AG04449 (cell line): ENCODE data around the gene LRRFIP1.

ENCODE experiments used
- CTCF ChIA-PET: fragments of 350-600 bp; formaldehyde crosslinking; extraction: SDS; loops from one replicate; lab custom pipeline; 2021; ENCODE audit warnings: antibody characterized with exemption; lab: Yijun Ruan, JAX
- POLR2A ChIA-PET: fragments of 400-600, 350-600 bp; formaldehyde crosslinking; extraction: SDS; loops from one replicate; lab custom pipeline; 2020; ENCODE audit warnings: antibody characterized with exemption, inconsistent platforms; lab: Yijun Ruan, JAX
- DNase-seq: peaks from one replicate; pipeline ENCODE4 v3.0.0-alpha.2; 2010; ENCODE audit warnings: low read depth, low spot score
- H3K4me3 ChIP-seq: 2 replicates; pipeline ENCODE4 v1.5.1; 2011; ENCODE audit warnings: low read depth, mild to moderate bottlenecking, control low read depth, low read length
- TF ChIP-seq, protein P1 (sequence below): IDR thresholded peaks from one replicate; pipeline ENCODE4 v1.5.1; 2011; ENCODE audit warnings: mild to moderate bottlenecking, moderate library complexity, low read length, control low read depth, inconsistent platforms; ENCODE audit not compliant: insufficient read depth; ENCODE audit errors: missing control alignments

The LRRFIP1 gene

DNA sequence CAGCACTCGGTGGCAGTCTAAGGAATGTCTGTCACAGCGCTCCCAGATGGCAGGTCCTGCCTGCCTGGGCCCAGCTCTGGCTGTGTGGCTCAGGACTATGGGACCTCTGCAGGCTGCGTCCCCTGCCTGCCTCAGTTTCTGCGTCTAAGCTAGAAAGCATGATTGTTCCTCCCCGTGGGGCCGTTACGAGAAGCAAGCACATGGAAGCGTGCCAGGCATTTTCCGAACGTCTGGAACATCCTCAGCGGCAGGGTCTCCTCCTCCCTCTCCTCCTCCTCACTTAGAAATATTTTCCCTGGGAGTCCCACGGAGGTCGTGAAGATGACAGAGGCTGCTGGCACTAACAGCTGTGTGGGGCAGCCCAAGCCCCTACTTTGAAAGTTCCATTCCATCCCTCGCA lies 43.3 kb downstream of the LRRFIP1 start:
- ChIA-PET POLR2A (interaction anchor here (0.9 to 3.7 kb wide), 5 partner anchors 15 to 75 kb away, joined by 3 to 40 read pairs (median 4); no protein-coding TSS in a partner anchor), CTCF (interaction anchor here (0.8 to 12.2 kb wide), 8 partner anchors 12 to 106 kb away, joined by 3 to 223 read pairs (median 4); no protein-coding TSS in a partner anchor)
- DNase-seq = no peak
- TF ChIP-seq, protein P1, sequence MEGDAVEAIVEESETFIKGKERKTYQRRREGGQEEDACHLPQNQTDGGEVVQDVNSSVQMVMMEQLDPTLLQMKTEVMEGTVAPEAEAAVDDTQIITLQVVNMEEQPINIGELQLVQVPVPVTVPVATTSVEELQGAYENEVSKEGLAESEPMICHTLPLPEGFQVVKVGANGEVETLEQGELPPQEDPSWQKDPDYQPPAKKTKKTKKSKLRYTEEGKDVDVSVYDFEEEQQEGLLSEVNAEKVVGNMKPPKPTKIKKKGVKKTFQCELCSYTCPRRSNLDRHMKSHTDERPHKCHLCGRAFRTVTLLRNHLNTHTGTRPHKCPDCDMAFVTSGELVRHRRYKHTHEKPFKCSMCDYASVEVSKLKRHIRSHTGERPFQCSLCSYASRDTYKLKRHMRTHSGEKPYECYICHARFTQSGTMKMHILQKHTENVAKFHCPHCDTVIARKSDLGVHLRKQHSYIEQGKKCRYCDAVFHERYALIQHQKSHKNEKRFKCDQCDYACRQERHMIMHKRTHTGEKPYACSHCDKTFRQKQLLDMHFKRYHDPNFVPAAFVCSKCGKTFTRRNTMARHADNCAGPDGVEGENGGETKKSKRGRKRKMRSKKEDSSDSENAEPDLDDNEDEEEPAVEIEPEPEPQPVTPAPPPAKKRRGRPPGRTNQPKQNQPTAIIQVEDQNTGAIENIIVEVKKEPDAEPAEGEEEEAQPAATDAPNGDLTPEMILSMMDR = no peak
- no peak overlapping the region; the same call in 1 of the 2 replicates for H3K4me3 ChIP-seq

GRCh38 chr2:237671466-237672138 lies 44.2 kb downstream of the LRRFIP1 start:
- ChIA-PET CTCF (interaction anchor here (0.6 to 12.2 kb wide), 12 partner anchors 12 to 352 kb away, joined by 3 to 223 read pairs (median 4); no protein-coding TSS in a partner anchor), POLR2A (interaction anchor here (0.6 to 3.7 kb wide), 2 partner anchors 14 to 189 kb away, joined by 3 to 40 read pairs; no protein-coding TSS in a partner anchor)
- DNase-seq = no peak
- H3K4me3 ChIP-seq = no peak overlapping the region
- TF ChIP-seq, protein P1 = no peak

- no peak overlapping the region for H3K4me3 ChIP-seq
- TF ChIP-seq, protein P1 = no peak
- no peak for DNase-seq
- CTCF ChIA-PET = interaction anchor here (0.6 to 12.2 kb wide), 16 partner anchors 11 to 172 kb away, joined by 3 to 223 read pairs (median 4); no protein-coding TSS in a partner anchor
- POLR2A ChIA-PET = interaction anchor here (0.8 kb wide), 1 partner anchor 14 kb away, joined by 4 read pairs; no protein-coding TSS in a partner anchor
Observed at GRCh38 chr2:237672731-237673129, 45.3 kb downstream of the LRRFIP1 start.

GRCh38 chr2:237673130-237674001 lies 46.0 kb downstream of the LRRFIP1 start:
- ChIA-PET CTCF (interaction anchor here (0.6 to 12.2 kb wide), 21 partner anchors 10 to 172 kb away, joined by 3 to 223 read pairs (median 4); no protein-coding TSS in a partner anchor), POLR2A (interaction anchor here (0.8 kb wide), 1 partner anchor 13 kb away, joined by 4 read pairs; no protein-coding TSS in a partner anchor)
- TF ChIP-seq, protein P1 = peak; percentile 42
- DNase-seq = no peak
- H3K4me3 ChIP-seq = 0 out of 2 replicates have a peak overlapping the region, but pooled peaks have one; percentile 13

DNA sequence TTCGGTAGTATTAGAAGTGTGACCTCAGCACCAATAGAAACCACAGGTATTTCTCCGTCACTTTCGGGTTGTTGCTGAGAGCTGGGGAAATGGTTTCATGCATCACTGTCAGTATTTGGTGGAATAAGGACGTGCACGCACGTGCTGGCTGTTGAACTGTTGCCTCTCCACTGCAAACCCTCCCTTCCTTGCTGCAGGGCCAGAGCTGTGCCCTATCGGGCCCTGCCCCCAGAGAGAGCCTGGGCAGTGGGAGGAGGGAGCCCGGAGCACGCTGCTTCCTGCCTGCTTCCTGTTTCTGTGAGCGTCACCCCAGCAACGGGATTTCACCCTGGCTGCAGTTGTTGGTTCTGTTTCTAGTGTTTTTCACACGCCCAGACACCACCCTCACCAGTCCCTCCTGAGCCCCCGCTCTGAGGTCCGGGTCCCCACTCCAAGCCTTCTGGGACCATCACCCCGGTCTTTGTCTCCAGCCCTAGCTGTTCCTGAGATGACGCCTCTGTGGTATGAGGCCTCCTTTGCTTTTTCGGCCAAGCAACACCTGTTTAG lies 47.4 kb downstream of the LRRFIP1 start:
- peak overlapping the region; percentile 29 for H3K4me3 ChIP-seq
- no peak for DNase-seq
- POLR2A ChIA-PET = no interaction called here
- TF ChIP-seq, protein P1 = no peak
- CTCF ChIA-PET = interaction anchor here (1.0 to 12.2 kb wide), 8 partner anchors 9 to 100 kb away, joined by 3 to 223 read pairs (median 8); no protein-coding TSS in a partner anchor
